ENCODE data around the gene EXOC3L1.
A peak's percentile ranks its signal among the peaks of the same experiment; 100 is the strongest.

EXOC3L1 gene

DNA sequence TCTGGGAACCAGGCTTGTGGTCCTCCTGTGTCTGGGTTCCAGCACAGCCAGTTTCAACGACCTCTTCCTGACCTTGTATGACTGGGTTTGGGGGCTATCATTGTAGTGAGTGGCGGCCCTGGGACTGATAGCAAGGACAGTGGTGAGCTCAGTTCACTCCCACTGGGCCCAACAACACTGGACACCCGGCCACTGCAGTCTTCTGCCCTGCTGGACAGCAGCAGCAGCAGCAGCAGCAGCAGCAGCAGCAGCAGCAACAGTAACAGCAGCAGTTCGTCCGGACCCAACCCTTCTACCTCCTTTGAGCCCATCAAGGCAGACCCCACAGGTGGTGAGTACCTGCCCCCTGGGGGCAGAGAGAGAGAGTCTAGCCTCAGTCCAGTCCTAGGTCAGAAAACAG, 5.7 kb upstream of the EXOC3L1 start:
- no peak for DNase-seq

DNA sequence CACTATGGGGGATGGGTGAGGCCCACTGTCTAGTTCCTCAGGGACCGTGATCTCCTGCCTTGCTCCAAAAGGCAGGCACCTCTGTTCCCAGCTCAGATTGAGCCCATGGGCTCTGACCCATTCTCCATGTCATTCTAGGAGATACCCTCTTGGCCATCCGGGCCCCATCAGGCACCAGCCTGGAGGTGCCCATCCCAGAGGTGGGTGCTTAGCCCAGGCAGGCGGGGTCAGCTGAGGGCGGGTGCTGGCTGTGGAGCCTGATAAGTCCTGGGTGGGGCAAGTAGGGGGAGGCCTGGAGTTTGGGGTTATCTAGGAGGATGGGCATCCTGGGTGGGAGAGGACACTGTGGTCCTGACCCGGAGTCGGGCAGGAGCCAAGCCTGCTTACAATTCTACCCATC, 4.3 kb upstream of the EXOC3L1 start:
- no peak for DNase-seq

DNA sequence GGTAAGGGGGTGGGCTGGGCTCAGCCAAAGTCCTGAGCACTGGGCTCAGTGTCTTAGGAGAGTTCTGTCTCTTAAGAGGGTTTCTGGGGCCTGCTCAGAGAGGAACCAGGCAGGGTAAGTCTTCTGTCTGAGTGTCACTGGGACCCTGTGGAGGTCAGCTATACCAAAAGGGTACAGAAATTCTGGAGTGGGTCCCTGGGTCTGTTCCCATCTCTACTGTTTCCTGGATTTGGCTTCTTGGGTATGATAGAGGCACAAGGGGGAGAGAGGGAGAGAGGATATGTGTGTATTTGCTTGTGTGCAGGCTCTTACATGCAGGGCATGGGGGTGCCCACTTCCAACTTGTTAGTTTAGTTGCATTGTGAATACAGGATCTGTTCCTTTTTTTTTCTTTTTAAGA, 3.6 kb upstream of the EXOC3L1 start:
- no peak for DNase-seq

DNA sequence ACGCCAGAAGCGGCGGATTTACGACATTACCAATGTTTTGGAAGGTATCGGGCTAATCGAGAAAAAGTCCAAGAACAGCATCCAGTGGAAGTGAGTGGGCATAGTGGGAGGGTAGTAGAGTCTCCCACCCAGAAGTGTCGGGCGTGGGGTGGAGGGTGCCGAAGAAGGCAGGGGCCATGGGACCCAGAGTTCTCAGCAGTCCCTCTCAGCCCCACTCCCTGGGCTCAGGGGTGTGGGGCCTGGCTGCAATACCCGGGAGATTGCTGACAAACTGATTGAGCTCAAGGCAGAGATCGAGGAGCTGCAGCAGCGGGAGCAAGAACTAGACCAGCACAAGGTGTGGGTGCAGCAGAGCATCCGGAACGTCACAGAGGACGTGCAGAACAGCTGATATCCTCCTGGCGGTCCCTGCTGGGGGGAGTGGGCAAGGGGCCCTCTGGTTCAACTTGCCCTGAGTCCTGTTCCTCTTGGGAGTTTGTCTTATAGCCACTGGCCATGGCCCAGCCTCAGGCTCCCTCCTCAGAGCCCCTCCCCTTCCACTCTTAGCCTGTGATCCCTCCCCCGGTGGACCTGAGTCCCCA, 2.9 kb upstream of the EXOC3L1 start:
- no peak for DNase-seq

DNA sequence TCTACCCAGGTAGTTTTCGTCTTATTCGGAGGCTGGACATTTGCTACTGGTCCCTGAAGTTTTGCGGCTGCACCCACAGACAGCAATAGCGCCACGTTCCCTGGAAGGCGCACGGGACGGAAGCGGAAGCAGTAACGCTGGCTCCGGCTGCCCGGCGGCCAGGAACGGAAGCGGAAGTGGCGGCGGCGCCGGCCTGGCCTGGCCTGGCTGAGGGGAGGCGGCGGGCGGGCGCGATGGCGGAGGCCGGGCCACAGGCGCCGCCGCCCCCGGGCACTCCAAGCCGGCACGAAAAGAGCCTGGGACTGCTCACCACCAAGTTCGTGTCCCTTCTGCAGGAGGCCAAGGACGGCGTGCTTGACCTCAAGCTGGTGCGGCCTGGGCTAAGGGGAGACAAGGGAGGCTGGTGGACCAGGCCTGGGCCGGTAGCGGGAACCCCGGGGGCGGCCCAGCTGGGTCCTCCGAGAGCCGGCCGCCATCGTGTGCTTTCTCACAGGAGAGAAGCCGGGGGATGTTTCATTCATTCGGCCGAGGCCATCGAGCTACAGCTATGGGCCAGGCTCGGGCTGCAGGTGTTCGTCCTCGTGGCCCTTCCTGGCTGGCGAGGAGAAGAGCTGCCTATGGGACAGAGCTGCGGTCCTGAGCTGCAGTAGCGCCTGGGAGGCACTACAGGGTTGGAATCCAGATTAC, 2.2 kb upstream of the EXOC3L1 start, which contains the start of gene E2F4:
Gene E2F4 (plus strand): TSS at position 161 of the 687 bp plus-strand sequence. CDS start 73 bp downstream, at position 234.
- peak; percentile 92 for DNase-seq

DNA sequence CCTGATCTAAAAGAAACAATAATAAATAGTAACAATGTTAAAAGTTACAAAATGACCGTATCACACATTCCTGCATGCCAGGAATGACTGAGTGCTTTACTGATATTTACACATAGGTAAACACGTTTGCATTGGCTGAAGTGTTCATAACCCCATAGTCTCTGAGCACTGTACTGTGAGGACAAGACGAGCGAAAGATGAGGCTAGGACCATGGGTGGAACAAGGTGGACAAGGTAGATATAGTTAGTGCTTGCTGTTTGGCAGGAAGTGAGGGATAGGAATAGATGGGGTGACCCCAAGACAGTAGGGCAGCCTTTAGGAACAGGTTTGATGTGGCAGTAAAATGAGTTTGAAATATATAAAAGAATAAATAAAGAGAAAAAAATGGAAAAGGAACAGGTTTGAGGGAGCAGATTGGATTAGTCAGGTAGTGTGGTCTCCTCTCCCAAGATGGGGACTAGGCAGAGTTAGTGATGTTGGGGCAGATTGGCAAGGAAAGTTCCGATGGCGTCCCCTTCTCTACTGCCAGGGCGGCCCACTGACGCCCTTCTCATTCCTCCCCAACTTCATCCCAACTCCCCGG, 1.6 kb upstream of the EXOC3L1 start:
- DNase-seq, result no peak

DNA sequence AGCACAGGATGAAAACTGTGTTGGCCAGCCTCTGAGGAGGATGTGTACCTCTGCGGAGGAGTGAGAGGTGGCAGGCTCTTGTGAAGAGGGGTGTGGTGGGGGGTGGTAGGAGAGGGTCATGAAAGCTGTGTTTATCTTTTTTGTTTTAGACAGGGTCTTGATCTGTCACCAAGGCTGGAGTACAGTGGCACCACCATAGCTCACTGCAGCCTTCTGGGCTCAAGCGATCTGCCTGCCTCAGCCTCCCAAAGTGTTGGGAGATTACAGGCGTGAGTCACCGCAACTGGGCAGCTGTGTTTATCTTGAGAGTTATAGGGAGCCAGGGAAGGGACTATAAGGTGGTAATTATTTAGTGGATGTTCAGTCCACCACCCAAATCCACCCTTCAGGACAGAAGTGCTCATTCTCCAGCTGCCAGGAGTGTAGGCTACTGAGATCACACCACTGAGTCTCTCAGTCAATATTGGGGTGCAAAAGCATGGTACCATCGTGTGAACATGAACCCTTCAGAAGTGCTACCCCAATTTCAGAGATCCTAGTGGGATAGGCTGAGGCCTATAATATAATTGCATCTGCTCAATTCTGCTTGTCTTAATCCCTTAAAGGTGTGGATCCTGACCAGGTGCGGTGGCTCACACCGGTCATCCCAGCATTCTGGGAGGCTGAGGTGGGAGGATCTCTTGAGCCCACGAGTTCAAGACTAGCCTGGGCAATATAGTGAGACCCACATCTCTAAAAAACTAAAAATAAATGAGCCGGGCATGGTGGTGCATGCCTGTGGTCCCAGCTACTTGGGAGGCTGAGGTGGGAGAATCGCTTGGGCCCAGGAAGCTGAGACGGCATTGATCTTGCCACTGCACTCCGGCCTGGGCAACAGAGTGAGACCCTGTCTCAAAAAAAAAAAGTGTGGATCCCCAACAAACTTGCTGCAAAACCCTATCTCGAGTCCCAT, 788 bp upstream of the EXOC3L1 start:
- peak; percentile 54 for DNase-seq

DNA sequence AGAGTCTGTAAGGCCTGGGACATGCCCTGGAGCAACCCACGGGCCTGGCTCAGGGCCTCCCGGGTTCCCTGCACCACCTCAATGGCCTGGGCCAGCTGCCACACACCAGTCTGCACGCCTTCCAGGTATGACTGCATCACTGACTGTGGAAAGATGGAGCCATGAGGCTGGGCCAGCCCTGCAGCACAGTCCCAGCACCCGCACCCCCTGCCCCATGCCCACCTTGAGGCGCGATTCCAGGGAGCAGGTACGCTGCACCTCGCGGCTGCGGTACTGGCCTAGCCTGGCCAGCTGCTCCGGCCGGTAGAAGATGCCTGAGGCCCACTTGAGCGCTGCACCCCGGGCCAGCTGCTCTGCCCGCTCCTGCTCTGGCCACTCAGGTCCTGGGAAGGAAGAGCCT, 1.1 kb downstream of the EXOC3L1 start:
- DNase-seq, result no peak

DNA sequence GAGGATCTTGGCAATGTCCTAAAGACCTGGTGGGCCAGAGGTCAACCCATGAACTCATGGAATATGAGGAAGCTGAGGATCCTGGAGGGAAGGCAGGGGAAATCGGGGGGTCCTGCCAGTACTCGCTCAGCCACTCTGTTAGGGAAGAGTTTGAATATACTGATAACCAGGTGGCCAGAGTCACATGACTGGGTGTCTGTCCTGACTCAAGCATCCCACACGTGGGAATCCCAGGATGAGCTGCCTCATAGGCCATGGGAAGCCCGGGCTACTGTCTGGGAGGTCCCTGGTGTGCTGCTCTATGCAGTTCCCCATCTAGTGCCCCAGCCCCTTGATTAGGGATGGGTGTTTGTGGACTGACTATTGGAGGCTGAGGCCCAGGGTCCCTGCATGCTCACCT, 1.6 kb downstream of the EXOC3L1 start:
- DNase-seq, result no peak

DNA sequence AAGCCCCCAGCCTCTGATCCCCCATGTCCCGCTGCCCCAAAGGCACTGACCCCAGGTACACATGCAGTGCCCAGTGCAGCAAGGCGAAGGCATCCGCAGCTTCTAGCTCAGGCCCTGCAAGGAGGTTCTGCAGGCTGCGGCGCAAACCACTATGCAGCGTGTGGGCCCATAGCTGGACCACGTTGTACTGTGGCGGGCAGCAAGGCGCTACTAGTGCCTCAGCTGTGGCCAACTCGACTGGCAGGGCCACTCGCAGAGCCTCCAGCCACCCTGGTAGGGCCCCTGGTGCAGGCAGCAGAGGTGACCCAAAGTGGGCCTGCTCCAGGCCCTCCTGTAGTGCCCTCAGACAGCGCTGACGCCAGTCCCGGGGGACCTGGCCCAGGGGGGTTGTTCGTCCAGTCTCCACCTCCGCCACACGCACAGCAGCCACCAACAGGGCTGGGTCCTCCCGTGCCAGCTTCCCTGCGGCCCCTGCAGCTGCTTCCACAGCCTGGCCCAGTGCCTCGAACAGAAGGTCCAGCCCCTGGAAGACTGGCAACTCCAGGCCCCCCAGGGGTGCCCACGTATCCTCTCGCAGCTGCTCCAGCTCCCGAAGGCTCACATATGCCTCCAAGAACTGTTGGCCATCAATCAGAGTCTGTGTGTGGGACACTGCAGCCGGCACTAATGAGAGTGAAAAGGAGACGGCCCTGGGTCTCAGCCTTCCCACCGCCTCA, 2.6 kb downstream of the EXOC3L1 start:
- no peak for DNase-seq

DNA sequence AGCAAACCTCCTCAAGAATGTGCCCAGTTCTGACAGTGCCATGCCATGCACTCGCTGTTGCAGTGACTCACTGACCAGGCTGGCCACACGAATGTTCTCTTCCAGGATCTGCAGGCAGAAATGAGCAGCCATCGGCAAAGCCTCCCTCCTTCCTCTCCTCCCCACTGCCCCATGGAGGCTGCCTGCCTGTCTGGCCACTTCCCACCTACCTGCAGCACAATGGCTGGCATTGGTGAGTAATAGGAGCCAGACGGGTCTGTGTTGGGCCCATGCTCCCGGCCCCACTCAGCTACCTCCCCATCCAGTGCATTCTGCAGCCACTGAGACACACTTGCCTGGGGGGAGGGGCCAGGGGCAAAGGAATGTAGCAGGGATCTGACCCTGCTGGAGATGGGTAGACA, 3.4 kb downstream of the EXOC3L1 start:
- no peak for DNase-seq

DNA sequence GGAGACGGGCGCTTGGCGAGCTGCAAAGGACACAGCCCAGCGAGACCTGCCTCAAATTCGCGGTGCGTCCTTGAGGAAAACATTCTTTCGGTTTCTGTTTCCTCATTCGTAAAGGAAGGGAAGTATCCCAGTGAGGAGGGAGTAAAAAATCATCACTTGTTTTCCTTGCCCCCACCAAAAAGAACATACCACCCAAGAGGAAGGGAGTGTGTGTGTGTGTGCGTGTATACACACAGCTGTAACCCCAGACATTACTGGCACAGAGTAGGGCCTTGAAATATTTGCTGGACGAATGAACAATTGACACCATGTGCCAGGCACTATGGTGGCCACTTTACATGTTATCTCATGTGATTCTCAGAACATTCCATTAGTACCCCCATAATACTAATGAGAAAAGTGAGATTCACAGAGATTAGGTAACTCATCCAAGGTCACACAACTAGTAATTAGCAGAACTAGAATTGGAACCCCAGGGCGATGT, 4.2 kb downstream of the EXOC3L1 start:
- no peak for DNase-seq

DNA sequence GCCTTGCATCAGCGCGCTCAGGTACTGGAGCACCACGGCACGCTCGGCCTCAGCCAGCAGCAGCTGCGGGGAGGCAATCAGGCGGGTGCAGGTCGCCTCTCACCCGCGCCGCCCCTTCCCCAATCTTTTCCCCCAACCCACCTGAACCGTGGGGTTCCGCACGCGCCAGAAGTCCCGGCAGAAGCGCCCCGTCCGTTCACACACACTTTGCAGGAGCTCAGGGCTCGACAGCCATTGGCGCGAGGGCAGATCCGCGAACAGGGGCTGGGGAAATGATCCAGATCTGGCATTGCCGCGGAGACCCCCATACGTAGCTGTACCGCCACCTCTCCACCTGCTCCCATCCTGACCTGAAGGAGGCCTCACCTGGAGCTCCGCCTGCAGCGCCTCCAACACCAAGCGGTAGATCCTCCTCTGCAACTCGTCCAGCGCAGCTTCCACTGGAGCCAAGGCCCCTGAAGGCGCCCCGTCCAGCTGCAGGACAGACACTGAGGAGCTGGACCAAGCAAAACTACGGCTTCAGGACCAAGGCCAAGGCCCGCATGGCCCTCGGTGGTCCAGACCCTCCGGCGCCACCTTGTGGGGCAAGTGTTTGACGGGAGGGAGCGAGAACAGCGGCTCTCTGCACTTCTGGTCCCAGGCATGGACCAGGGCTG, 4.8 kb downstream of the EXOC3L1 start:
- DNase-seq, result peak; percentile 88

DNA sequence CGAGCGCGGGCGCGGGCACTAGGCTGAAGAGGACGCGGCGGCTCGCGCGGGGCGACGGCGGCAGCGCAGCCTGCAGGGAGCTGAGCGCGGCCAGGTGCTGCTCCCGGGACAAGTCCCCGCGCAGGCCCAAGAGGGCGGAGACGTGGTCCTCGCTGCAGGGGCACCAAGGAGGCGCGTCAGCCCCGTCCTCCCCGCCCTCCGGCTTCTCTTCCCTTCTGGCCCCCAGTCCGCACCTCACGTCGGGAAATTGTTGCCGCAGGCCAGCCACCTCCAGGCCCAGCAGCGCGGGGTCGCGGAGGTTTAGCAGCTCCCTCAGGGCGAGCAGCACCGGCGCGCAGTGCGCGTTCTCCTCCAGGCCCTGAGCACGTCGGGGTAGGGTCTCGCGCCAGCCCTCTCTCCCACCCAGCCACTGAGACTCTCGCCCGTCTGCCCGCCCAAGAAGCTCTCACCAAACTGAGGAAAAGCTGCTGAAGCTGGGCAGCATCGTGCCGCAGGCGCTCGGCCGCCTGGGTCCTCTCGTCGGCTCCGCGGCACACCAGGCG, 5.4 kb downstream of the EXOC3L1 start:
- DNase-seq, result no peak

DNA sequence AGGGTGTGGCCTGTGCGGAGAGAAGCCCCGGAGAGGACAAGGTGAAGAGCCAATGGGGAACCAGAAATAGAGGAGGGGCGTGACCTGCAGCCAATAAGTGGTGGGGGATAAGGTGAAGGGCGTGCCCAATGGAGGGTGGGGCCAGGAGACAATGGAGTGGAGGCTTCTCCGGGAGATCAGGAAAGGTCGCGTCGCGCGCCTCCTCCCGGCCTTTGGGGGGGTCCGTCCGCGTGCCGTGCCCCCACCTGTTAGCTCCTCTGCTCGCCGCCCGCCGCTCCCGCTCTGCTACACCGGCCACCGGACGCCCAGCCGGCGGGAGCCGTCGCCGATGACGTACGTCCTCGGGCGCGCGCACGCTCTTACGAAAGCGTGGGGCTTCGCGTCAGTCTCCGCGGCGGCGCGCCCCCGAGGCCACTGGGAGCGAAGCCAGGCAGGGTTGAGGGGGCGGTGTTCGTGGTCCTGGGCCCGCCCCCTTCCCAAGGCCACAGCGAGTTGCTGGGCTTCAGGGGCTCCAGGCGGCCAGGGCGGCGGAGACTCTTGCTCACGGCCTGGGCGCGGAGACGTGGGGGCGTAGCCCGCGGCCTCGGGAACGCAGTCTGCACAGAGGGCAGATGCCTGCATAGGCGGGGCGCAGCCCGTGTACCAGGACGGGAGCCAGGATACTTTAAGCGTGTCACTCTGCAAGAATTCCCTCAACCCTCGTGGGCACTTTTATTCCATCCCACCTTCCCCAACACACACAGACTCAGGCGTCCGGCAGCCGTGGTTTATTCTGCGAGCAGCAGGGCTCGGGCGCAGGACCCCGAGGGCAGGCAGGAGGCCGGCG, 6.1 kb downstream of the EXOC3L1 start, which contains the start of gene MATCAP1:
Gene MATCAP1 (minus strand): TSS at position 337 of the 826 bp plus-strand sequence. CDS start 3,353 bp downstream, outside the sequence.
- peak; percentile 98 for DNase-seq

DNA sequence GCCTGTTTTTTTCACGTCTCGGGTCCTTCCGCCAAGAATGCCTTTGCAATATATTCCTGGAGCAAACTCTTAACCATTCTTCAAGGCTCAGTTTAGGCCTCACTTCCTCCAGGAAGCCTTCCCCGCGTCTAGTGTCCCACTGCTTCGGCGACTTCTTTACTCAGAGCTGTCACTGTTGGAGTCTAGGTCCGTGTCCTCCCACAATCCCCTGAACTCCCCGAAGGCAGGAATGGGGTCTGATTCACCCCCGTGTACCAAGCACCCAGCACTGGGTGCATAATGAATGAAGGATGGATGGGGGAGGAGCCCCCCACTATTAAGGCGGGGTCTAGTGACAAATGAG, 6.7 kb downstream of the EXOC3L1 start:
- DNase-seq, result no peak

DNA sequence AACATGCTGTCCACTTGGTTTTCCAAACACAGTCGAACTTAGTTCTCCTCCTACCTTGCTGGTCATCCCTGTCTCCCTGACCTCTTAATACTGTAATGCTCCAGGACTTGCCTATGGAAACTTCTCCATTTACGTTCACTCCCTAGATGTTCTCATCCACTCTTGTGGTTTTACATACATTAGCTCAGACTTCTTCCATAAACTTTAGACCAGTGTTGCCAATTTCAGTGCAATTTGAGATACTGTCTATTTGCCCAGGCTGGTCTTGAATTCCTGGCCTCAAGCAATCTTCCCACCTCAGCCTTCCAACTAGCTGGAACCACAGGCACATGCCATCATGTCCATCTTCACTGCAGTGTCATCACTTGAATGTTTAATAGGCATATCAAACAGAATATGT, 7.6 kb downstream of the EXOC3L1 start:
- no peak for DNase-seq

DNA sequence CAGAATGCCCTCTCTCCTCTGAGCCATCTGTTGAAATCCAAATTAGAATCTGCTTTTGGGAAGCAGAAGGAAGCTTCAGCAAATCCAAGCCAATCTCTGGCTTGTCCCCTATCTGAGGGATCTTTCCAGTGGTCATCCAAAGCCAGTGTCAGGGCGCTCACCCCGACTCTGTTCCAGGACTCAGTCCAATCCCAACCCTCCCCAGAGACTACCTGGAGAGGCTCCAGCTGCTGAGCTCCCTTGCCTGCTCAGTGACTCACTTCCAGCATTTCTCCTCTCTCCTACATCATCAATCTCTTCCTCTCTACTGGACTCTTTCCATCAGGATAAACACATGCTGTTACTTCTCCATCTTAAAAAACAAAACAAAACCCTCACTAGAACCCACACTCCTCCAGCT, 8.6 kb downstream of the EXOC3L1 start:
- peak; percentile 82 for DNase-seq

DNA sequence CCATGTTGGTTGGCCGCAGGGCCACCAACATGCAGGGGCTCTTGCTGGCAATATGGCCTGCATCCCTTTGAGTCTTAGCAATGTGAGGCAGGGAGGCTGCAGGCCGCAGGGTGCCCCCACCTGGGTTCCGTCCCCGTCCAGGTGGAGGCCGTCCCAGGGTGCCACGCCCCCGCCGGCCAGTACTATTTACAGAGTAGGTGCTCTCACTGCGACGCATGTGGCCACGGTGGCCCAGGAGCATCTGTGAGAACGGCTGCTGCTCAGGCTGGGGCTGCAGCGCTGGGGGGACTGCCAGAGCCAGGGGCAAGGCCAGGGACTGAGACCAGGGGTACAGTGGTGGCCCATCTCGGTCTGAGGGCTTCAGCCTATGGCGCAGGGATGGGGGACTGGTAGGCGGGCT, 9.8 kb downstream of the EXOC3L1 start:
- DNase-seq, result no peak

DNA sequence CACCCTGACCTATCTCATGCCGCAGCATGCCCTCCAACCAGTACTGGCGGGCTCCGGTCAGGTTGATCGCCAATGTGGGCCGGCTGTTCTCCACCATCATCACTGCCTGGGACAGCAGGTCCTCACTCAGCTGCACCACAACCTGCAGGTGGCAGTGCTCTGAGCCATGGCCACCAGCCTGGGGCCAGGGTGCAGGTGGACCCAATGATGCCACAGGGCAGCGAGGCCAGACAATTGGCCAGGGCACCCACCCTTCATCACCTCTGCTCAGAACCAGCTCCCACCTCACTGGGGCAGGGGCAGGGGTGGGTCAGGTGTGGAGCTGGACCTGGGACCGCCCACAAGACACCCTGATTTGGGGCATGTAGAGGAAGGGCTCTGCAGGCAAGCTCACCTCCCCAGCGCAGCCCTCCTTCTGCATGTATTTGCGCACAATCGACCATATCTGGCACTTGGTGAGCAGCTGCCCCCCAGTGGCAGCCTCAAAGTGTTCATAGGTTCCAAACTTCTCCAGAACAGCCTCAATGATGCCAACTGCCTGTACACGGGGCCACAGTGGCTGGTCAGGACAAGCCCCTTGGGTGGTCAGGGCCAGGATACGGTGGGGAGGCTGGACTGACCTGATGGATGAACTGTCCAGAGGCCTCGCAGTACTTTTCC, 10.4 kb downstream of the EXOC3L1 start:
- DNase-seq, result no peak
